Ovary (tissue), 9 donors: ENCODE results near the gene CLEC2B. TPM values are rescaled to one million over a fixed set of nuclear protein-coding genes. Genes with fewer than 3 reads are reported as not detected.

Source experiments
- polyA plus RNA-seq, 2 donors: library from polyadenylated mRNA; stranded (reverse); fragments of 200-250 nt in 1 of 2; fragments of 350-450 nt in 1 of 2; fragmentation: Illumina TruSeq in 1 of 2; extraction: RNeasy Lipid Tissue Mini Kit (QIAGEN cat#74804) in 1 of 2; gene quantifications; one replicate each; pipeline ENCODE4 v1.2.3, GENCODE V29; 2013 to 2014
- total RNA-seq, 7 donors: library from RNA; depleted of rRNA in 2 of 7; stranded (reverse); fragments of >200 nt in 2 of 7; fragmentation: NEBNext Ultra II Directional in 3 of 7; extraction: Animal tissue kit (Norgen Biotek cat#: 25700) in 3 of 7; gene quantifications; one replicate each; pipeline versions ENCODE4 v1.1.0 to v1.2.4, GENCODE V29; 2016 to 2023
- donor health status: DM: no; HTN: no; CAD: no; lungs with moderate emphysema.
- donor health status: DM: no; HTN: no; CAD: no.
- donor health status: Bipolar disorder and iron deficiency.
- donor health status: DM: yes; HTN: yes; CAD: no.
- donor health status: DM: no; HTN: no; CAD: no.
- donor health status: DM: yes; HTN: yes; CAD: no.

The CLEC2B gene
- total and polyA plus RNA-seq, 9 donors, result 16.4 to 60.4 (median 27.1) TPM

Other genes with a start within 250 kb of the CLEC2B start
- 10 to 100 TPM in 5 of 7 donors, 1 to 10 TPM in 2; 6.8 to 16.1 (median 11.5) TPM for gene CLEC2D, start 199.6 kb downstream of the CLEC2B start, total RNA-seq
- gene CLEC2D, start 199.6 kb downstream of the CLEC2B start, polyA plus RNA-seq, result 1 to 10 TPM; 2.4 to 8.1 TPM
- under 1 TPM in 2 of 7 donors, not detected in 5; 0.53 to 0.60 TPM for gene CLECL1, start 136.3 kb downstream of the CLEC2B start, total RNA-seq
- gene CLECL1, start 136.3 kb downstream of the CLEC2B start, polyA plus RNA-seq, result under 1 TPM; 0.58 to 0.73 TPM
- 1 to 10 TPM in 6 of 7 donors, under 1 TPM in 1; 0.63 to 7.8 (median 2.3) TPM for gene CD69, start 108.5 kb downstream of the CLEC2B start, total RNA-seq
- gene CD69, start 108.5 kb downstream of the CLEC2B start, polyA plus RNA-seq, result 1 to 10 TPM; 2.1 to 6.6 TPM
- under 1 TPM in 2 of 7 donors, not detected in 5; 0.28 to 0.50 TPM for gene KLRF1, start 41.9 kb downstream of the CLEC2B start, total RNA-seq
- gene KLRF1, start 41.9 kb downstream of the CLEC2B start, polyA plus RNA-seq, result 1 to 10 TPM in 1 of 2 donors, under 1 TPM in 1; 0.17 to 1.1 TPM
- gene KLRF2, start 12.1 kb upstream of the CLEC2B start, total RNA-seq, result not detected
- gene KLRF2, start 12.1 kb upstream of the CLEC2B start, polyA plus RNA-seq, result not detected
- not detected for gene CLEC2A, start 63.0 kb upstream of the CLEC2B start, total RNA-seq
- not detected for gene CLEC2A, start 63.0 kb upstream of the CLEC2B start, polyA plus RNA-seq
- 1 to 10 TPM in 1 of 7 donors, under 1 TPM in 2, not detected in 4; 0.46 to 1.8 (median 1.00) TPM for gene CLEC12A, start 102.1 kb upstream of the CLEC2B start, total RNA-seq
- gene CLEC12A, start 102.1 kb upstream of the CLEC2B start, polyA plus RNA-seq, result under 1 TPM; 0.63 to 0.97 TPM
- under 1 TPM in 1 of 7 donors, not detected in 6; 0.26 TPM for gene CLEC1B, start 129.8 kb upstream of the CLEC2B start, total RNA-seq
- gene CLEC1B, start 129.8 kb upstream of the CLEC2B start, polyA plus RNA-seq, result under 1 TPM; 0.06 to 0.47 TPM
- gene CLEC12B, start 141.3 kb upstream of the CLEC2B start, total RNA-seq, result not detected
- under 1 TPM in 1 of 2 donors, not detected in 1; 0.05 TPM for gene CLEC12B, start 141.3 kb upstream of the CLEC2B start, polyA plus RNA-seq
- under 1 TPM in 3 of 7 donors, not detected in 4; 0.22 to 0.51 (median 0.46) TPM for gene CLEC9A, start 161.3 kb upstream of the CLEC2B start, total RNA-seq
- gene CLEC9A, start 161.3 kb upstream of the CLEC2B start, polyA plus RNA-seq, result under 1 TPM; 0.04 to 1.00 TPM
- gene CLEC1A, start 229.6 kb upstream of the CLEC2B start, total RNA-seq, result 10 to 100 TPM in 1 of 7 donors, 1 to 10 TPM in 6; 1.5 to 11.5 (median 4.1) TPM
- 10 to 100 TPM in 1 of 2 donors, 1 to 10 TPM in 1; 4.8 to 13.8 TPM for gene CLEC1A, start 229.6 kb upstream of the CLEC2B start, polyA plus RNA-seq